Keratinocyte (primary cell): ENCODE measurements around the gene WASF3.

Experiments used
- CTCF ChIP-seq, 3 experiments: IDR thresholded peaks in 1 of 3; conservative IDR thresholded peaks in 1 of 3; optimal IDR thresholded peaks in 1 of 3; 2 replicates in 2 of 3; 3 replicates in 1 of 3; pipeline versions ENCODE3 to v1.5.1; 2011; ENCODE audit warnings: low read length in 3 of 3, mild to moderate bottlenecking in 3 of 3, moderate library complexity in 2 of 3, control low read depth in 1 of 3, inconsistent platforms in 1 of 3; ENCODE audit not compliant: insufficient read depth in 2 of 3; ENCODE audit errors: extremely low read depth in 1 of 3
- EZH2 ChIP-seq: IDR thresholded peaks from one replicate; pipeline ENCODE4 v1.6.1; 2012; ENCODE audit warnings: inconsistent platforms, mild to moderate bottlenecking, low read length, moderate library complexity

DNA sequence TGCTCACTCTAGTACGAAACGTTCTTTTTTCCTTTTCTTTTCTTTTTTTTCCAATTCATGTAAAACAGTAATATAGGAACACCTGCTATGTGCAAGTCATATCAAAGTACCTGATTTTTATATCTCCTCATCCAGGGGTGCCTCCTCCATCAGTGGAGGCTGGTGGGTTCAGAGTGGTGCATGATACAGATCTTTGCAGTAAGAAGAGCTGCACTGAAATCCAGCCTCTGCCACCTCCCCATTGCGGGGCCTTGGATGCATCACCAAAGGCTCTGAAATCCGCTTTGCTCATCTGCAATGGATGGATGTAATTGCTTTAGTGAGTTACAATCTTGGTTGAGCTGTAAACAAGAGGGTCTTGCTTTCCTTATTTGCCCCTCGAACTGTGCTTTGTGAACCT lies 164.8 kb downstream of the WASF3 start:
- no peak for TF ChIP-seq CTCF (optimal IDR thresholded peaks at IDR 0.05 in 1 of 3, IDR thresholded peaks at IDR 0.05 in 1 of 3, conservative IDR thresholded peaks at IDR 0.05 in 1 of 3; ENCODE audit: extremely low read depth in 1 of 3, insufficient read depth in 2 of 3, low read length in 3 of 3)
- TF ChIP-seq EZH2, result no peak
